ENCODE measurements around the gene MSI2. TPM values are rescaled to one million over a fixed set of nuclear protein-coding genes. Genes with fewer than 3 reads are reported as not detected.

MSI2 gene
- total RNA-seq, 3 donors from 2014 or later, result 40.6 to 56.2 (median 54.3) TPM

GRCh38 chr17:57269598-57270255 lies 13.4 kb downstream of the MSI2 start:
- no peaks in the 10 kb centered on the region for H3K27me3 Mint-ChIP-seq (ENCODE audit: low read depth)
- ATAC-seq (no peak), DNase-seq (no peak)
- H3K36me3 Mint-ChIP-seq (ENCODE audit: insufficient read depth), result peaks cover 47% of the 10 kb centered on the region
- H3K4me1 Mint-ChIP-seq (ENCODE audit: low read depth), result peaks cover 22% of the 10 kb centered on the region
- H3K4me3 Mint-ChIP-seq, result no peak overlapping the region
- H3K9me3 Mint-ChIP-seq, result no peaks in the 10 kb centered on the region

GRCh38 chr17:57270801-57271245 lies 14.5 kb downstream of the MSI2 start:
- no peaks in the 10 kb centered on the region for H3K9me3 Mint-ChIP-seq
- ATAC-seq (no peak), DNase-seq (no peak)
- peaks cover 44% of the 10 kb centered on the region for H3K36me3 Mint-ChIP-seq (ENCODE audit: insufficient read depth)
- no peaks in the 10 kb centered on the region for H3K27me3 Mint-ChIP-seq (ENCODE audit: low read depth)
- no peak overlapping the region for H3K4me3 Mint-ChIP-seq
- H3K4me1 Mint-ChIP-seq (ENCODE audit: low read depth), result peaks cover 23% of the 10 kb centered on the region

GRCh38 chr17:57271821-57272220 lies 15.5 kb downstream of the MSI2 start:
- no peak overlapping the region for H3K4me3 Mint-ChIP-seq
- no peaks in the 10 kb centered on the region for H3K9me3 Mint-ChIP-seq
- ATAC-seq, result no peak
- no peaks in the 10 kb centered on the region for H3K27me3 Mint-ChIP-seq (ENCODE audit: low read depth)
- peaks cover 23% of the 10 kb centered on the region for H3K4me1 Mint-ChIP-seq (ENCODE audit: low read depth)
- DNase-seq, result no peak
- peaks cover 40% of the 10 kb centered on the region for H3K36me3 Mint-ChIP-seq (ENCODE audit: insufficient read depth)

DNA sequence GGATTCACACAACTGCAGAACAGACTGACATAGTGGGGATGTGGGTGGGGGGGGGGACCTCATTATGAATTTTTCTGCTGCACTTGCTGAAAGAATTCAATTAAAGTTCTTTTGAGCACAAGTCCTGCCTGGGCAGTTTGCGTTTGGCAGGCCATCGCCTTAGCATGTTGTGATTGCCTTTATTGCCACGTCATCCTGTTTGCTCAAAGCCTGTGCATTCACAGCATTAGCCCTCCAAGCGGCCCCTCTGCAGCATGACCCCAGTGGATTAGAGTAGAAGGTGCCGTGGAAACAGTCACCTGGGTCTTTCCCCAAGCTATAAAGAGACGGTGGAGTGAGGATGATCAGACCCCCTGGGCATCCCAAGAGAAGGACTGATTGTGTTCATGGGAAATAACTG lies 17.2 kb downstream of the MSI2 start:
- Mint-ChIP-seq H3K9me3 (no peaks in the 10 kb centered on the region), H3K27me3 (ENCODE audit: low read depth) (no peaks in the 10 kb centered on the region), H3K36me3 (ENCODE audit: insufficient read depth) (peaks cover 34% of the 10 kb centered on the region), H3K4me1 (ENCODE audit: low read depth) (peaks cover 25% of the 10 kb centered on the region), H3K4me3 (no peak overlapping the region)
- ATAC-seq (no peak), DNase-seq (no peak)

- no peaks in the 10 kb centered on the region for H3K9me3 Mint-ChIP-seq
- peaks cover 34% of the 10 kb centered on the region for H3K36me3 Mint-ChIP-seq (ENCODE audit: insufficient read depth)
- H3K4me3 Mint-ChIP-seq, result no peak overlapping the region
- DNase-seq (no peak), ATAC-seq (no peak)
- H3K27me3 Mint-ChIP-seq (ENCODE audit: low read depth), result no peaks in the 10 kb centered on the region
- H3K4me1 Mint-ChIP-seq (ENCODE audit: low read depth), result peaks cover 27% of the 10 kb centered on the region
Observed at GRCh38 chr17:57274162-57274561, 17.8 kb downstream of the MSI2 start.

DNA sequence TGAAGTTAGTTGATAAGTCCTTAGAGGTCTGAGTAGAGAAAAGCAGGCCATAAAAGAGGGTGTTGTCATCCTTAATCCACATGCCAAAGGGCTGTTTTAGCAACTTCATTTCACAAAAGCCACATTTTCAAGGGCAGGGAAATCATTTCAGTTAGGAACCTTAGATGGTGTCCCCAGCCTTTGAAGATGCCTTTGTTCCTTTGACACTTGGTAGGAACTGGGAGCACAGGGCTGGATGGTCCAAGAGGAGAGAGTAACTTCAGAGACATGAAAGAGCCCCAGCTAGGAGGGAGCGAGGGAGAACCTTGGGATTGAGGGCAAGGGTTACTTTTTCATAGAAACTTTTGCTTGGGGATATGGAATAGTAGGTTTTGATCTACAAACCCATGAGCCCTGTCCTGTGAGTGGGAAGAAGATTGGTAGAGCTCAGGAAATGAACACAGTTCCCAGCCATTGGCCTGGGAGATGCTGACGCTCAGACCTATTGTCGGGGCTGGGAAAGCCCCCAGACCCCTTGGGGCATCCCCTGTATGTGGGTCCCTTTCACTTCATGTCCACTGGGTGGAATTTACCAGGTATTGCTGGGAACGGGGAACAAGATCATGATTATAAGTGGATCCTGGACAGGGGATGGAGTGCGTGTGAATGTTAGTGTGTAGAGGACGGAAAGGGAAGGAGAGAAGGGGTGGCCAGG lies 18.9 kb downstream of the MSI2 start:
- Mint-ChIP-seq H3K9me3 (no peaks in the 10 kb centered on the region), H3K36me3 (ENCODE audit: insufficient read depth) (peaks cover 32% of the 10 kb centered on the region), H3K4me1 (ENCODE audit: low read depth) (peaks cover 34% of the 10 kb centered on the region), H3K4me3 (no peak overlapping the region), H3K27me3 (ENCODE audit: low read depth) (no peaks in the 10 kb centered on the region)
- DNase-seq, result no peak
- ATAC-seq, result no peak

GRCh38 chr17:57276621-57277020 lies 20.3 kb downstream of the MSI2 start:
- no peaks in the 10 kb centered on the region for H3K9me3 Mint-ChIP-seq
- H3K4me3 Mint-ChIP-seq, result no peak overlapping the region
- ATAC-seq, result no peak
- no peak for DNase-seq
- H3K27me3 Mint-ChIP-seq (ENCODE audit: low read depth), result no peaks in the 10 kb centered on the region
- H3K36me3 Mint-ChIP-seq (ENCODE audit: insufficient read depth), result peaks cover 30% of the 10 kb centered on the region
- peaks cover 41% of the 10 kb centered on the region for H3K4me1 Mint-ChIP-seq (ENCODE audit: low read depth)

DNA sequence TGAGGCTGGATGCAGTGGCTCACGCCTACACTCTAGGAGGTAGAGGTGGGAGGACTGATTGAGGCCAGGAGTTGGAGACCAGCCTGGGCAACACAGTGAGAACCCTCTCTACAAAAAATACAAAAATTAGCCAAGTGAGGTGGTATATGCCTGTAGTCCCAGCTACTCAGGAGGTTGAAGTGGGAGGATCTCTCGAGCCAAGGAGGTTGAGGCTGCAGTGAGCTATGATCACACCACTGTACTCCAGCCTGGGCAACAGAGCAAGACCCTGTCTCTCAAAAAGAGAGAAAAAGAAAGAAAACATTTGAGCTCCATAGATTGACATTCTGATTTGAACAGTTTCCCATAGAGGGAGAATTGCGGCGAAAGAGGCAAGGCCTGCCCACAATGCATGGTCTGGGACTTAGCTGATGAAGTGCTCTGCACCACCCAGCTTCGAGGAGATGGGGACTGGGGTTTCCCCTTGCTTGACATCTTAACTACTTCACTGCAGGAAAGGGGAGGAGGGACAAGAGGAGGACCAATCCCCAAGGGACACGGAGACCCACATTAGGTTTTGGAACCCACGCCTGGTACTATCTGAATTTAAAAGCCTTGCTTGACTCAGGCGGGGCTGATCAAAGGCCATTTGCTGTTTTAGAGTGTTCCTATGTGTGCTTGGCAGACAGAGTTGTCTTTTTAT lies 21.7 kb downstream of the MSI2 start:
- no peak overlapping the region for H3K4me3 Mint-ChIP-seq
- DNase-seq, result no peak
- ATAC-seq, result peak; percentile 55 to 69

DNA sequence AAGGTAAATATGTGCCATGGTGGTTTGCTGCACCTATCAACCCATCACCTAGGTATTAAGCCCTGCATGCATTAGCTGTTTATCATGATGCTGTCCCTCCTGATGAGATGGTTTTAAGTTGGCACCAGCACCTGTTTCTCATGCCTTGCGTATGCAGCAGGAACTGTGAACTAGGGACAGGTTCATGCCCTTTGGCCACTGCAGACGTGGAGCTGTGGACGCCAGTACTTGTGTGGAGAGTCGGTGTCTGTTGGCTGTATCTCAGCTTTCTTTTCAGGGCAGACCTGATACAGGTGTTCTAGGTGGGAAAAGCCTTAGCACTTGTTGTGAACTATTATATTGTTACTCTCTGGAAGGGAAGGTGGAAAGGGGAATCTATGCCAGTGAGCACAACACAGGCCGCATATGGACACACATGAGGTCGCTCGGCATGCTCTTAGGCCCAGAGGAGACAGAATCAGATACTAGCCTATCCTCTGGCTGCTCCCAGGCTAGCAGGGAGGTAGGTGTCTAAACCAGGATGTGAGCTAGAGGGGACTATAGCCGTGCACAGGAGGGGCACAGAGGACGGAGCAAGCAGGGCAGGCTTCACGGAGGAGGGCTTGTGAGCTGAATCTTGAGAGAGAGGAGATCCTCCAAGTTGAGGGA lies 22.5 kb downstream of the MSI2 start:
- H3K9me3 Mint-ChIP-seq, result no peaks in the 10 kb centered on the region
- DNase-seq (no peak), ATAC-seq (no peak)
- no peaks in the 10 kb centered on the region for H3K27me3 Mint-ChIP-seq (ENCODE audit: low read depth)
- H3K36me3 Mint-ChIP-seq (ENCODE audit: insufficient read depth), result peaks cover 31% of the 10 kb centered on the region
- H3K4me3 Mint-ChIP-seq, result no peak overlapping the region
- peaks cover 57% of the 10 kb centered on the region for H3K4me1 Mint-ChIP-seq (ENCODE audit: low read depth)

More for the DNA sequence above, 21.7 kb downstream of the MSI2 start:
- Mint-ChIP-seq H3K36me3 (ENCODE audit: insufficient read depth) (peaks cover 28% of the 10 kb centered on the region), H3K4me1 (ENCODE audit: low read depth) (peaks cover 50% of the 10 kb centered on the region), H3K9me3 (no peaks in the 10 kb centered on the region), H3K27me3 (ENCODE audit: low read depth) (no peaks in the 10 kb centered on the region)

- no peak overlapping the region for H3K4me3 Mint-ChIP-seq
- DNase-seq, result no peak
- H3K9me3 Mint-ChIP-seq, result no peaks in the 10 kb centered on the region
- H3K27me3 Mint-ChIP-seq (ENCODE audit: low read depth), result no peaks in the 10 kb centered on the region
- H3K4me1 Mint-ChIP-seq (ENCODE audit: low read depth), result peaks cover 62% of the 10 kb centered on the region
- ATAC-seq, result no peak
- H3K36me3 Mint-ChIP-seq (ENCODE audit: insufficient read depth), result peaks cover 26% of the 10 kb centered on the region
Observed at GRCh38 chr17:57279432-57279831, 23.1 kb downstream of the MSI2 start.

GRCh38 chr17:57281887-57282286 lies 25.6 kb downstream of the MSI2 start:
- H3K36me3 Mint-ChIP-seq (ENCODE audit: insufficient read depth), result peaks cover 20% of the 10 kb centered on the region
- peak; percentile 49 to 52 for ATAC-seq
- H3K4me1 Mint-ChIP-seq (ENCODE audit: low read depth), result peaks cover 72% of the 10 kb centered on the region
- no peaks in the 10 kb centered on the region for H3K9me3 Mint-ChIP-seq
- no peak overlapping the region for H3K4me3 Mint-ChIP-seq
- no peak for DNase-seq
- H3K27me3 Mint-ChIP-seq (ENCODE audit: low read depth), result no peaks in the 10 kb centered on the region

DNA sequence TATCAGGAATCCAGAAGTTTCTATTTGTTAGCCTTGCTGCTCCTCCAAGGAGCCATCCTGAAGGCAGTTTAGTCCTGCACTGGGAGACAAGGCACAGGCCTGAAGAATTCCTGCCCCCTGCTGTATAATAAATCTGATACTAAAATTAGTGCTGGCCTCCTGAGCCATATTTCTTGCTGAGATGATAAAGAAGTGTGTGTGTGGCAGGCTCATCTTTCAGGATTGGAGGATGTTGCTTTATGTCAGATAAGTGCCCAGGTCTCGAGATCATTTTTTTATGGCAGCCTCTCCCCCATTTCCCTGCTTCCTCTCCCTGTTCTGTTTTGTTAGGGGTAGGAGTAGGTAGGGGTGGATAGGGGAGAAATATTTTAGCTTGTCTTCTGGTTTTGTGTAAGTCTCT lies 26.0 kb downstream of the MSI2 start:
- DNase-seq (no peak), ATAC-seq (no peak)
- Mint-ChIP-seq H3K4me3 (no peak overlapping the region), H3K4me1 (ENCODE audit: low read depth) (peaks cover 73% of the 10 kb centered on the region), H3K27me3 (ENCODE audit: low read depth) (no peaks in the 10 kb centered on the region), H3K9me3 (no peaks in the 10 kb centered on the region), H3K36me3 (ENCODE audit: insufficient read depth) (peaks cover 20% of the 10 kb centered on the region)

DNA sequence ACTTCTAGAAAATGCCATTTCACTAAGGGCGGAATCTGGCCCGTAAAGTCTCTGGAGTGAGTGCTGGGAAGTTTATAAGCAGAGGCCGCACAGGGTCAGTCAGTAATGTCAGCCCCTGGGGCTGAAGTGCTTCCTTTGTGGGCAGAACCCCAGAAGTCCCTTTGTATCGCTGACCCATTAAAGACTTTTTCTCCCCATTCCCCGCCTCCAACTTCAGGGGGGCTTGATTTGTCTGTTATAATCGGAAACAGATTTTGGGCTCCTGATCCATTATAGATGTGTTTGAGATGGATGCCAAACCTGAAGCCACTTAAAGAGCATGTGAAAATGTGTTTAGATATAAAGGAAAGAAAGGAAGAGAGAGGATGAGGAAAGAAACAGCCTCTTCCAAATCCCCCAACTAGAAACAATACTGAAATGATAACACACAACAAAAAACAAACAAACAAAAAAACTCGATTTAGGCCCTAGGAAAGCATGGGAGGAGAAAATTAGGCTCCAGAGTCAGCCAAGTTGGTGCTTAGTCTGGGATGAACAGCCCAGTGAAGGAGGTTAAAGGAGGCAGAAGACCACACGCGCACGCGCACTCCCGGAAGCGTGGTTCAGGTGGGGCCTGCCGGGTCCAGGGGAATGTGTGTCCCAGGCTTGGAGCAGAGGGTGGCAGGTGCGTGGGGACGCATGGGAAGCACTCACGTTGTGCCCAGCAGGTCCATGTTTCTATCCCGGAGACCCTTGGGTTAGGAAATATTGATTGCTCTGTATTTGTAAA lies 27.1 kb downstream of the MSI2 start:
- ATAC-seq, result no peak
- no peak overlapping the region for H3K4me3 Mint-ChIP-seq
- no peaks in the 10 kb centered on the region for H3K27me3 Mint-ChIP-seq (ENCODE audit: low read depth)
- DNase-seq, result no peak
- peaks cover 75% of the 10 kb centered on the region for H3K4me1 Mint-ChIP-seq (ENCODE audit: low read depth)
- H3K9me3 Mint-ChIP-seq, result no peaks in the 10 kb centered on the region
- H3K36me3 Mint-ChIP-seq (ENCODE audit: insufficient read depth), result peaks cover 18% of the 10 kb centered on the region

DNA sequence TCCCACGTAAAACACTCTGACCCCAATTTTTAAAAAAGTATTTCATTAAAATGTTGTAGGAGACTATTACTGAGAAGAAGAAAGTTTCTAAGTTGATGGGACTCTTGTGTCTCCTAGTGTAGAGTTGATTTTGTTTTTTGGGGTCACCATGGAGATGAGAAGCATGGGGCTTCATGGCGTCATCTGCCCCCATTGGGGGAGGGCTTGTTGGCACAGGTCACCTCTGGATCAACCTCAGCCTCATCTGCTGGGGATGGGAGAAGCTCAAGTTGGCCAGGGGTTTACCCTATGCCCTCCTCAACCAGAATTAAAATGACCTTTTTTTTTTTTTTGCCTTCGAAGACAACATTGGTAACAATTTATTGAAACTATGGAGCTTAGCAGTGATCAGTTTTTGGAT lies 28.3 kb downstream of the MSI2 start:
- Mint-ChIP-seq H3K4me1 (ENCODE audit: low read depth) (peaks cover 70% of the 10 kb centered on the region), H3K27me3 (ENCODE audit: low read depth) (no peaks in the 10 kb centered on the region), H3K36me3 (ENCODE audit: insufficient read depth) (peaks cover 20% of the 10 kb centered on the region), H3K4me3 (peak overlapping the region; percentile 66), H3K9me3 (no peaks in the 10 kb centered on the region)
- ATAC-seq, result no peak
- DNase-seq, result no peak

Data from activated T-cell treated with anti-CD3 and anti-CD28 coated beads, Interleukin-2, amount 50 U/mL, for 4 hours (primary cell).